Fibroblast of lung (primary cell): ENCODE results near the gene EIF2S3. TPM values are rescaled to one million over a fixed set of nuclear protein-coding genes. Genes with fewer than 3 reads are reported as not detected.
"Not testable (repeated sequence)": the region's sequence is repeated elsewhere in the genome, so short reads cannot be mapped to it uniquely, and the experiment has no call there.

Experiments
- DNase-seq, 2 donors: peaks; one replicate each; pipeline versions ENCODE4 v3.0.0 to v3.0.0-alpha.2; 2010; ENCODE audit warnings: low read depth in 2 of 2
- H2AFZ ChIP-seq: 2 replicates; pipeline ENCODE4 v1.5.1; 2012; ENCODE audit warnings: low read length, control low read depth, inconsistent platforms
- H3K27ac ChIP-seq: 2 replicates; pipeline ENCODE4 v1.5.1; 2011; ENCODE audit warnings: low read length, control low read depth; ENCODE audit not compliant: insufficient read depth
- H3K27me3 ChIP-seq: 2 replicates; pipeline ENCODE4 v1.5.1; 2011; ENCODE audit warnings: mild to moderate bottlenecking, low read length; ENCODE audit not compliant: control insufficient read depth, insufficient read depth
- H3K36me3 ChIP-seq: 2 replicates; pipeline ENCODE4 v1.5.1; 2011; ENCODE audit warnings: low read length; ENCODE audit not compliant: control insufficient read depth, insufficient read depth
- H3K4me1 ChIP-seq: 2 replicates; pipeline ENCODE4 v1.5.1; 2011; ENCODE audit warnings: low read length; ENCODE audit not compliant: control insufficient read depth, insufficient read depth; ENCODE audit errors: extremely low read depth
- H3K4me2 ChIP-seq: 2 replicates; pipeline ENCODE4 v1.5.1; 2011; ENCODE audit warnings: low read length, control low read depth; ENCODE audit not compliant: insufficient read depth; ENCODE audit errors: extremely low read depth
- H3K4me3 ChIP-seq, 4 experiments: fragments of 200-600 bp in 1 of 4; sonication (generic) in 1 of 4; replicated peaks in 1 of 4; 2 replicates each; pipeline ENCODE4 v1.5.1; 2011 to 2016; ENCODE audit warnings: low read length in 4 of 4, low read depth in 3 of 4, mild to moderate bottlenecking in 3 of 4, control low read depth in 2 of 4, inconsistent platforms in 1 of 4, mixed read lengths in 1 of 4; ENCODE audit not compliant: insufficient read depth in 1 of 4; ENCODE audit errors: control extremely low read depth in 1 of 4
- H3K79me2 ChIP-seq: 2 replicates; pipeline ENCODE4 v1.5.1; 2012; ENCODE audit warnings: mild to moderate bottlenecking, low read length, inconsistent platforms; ENCODE audit not compliant: control insufficient read depth, insufficient read depth
- H3K9ac ChIP-seq: 2 replicates; pipeline ENCODE4 v1.5.1; 2011; ENCODE audit warnings: mild to moderate bottlenecking, low read length, control low read depth; ENCODE audit not compliant: insufficient read depth
- H3K9me3 ChIP-seq: 2 replicates; pipeline ENCODE4 v1.5.1; 2012; ENCODE audit warnings: low read depth, low read length; ENCODE audit not compliant: control insufficient read depth, insufficient read depth
- H4K20me1 ChIP-seq: 2 replicates; pipeline ENCODE4 v1.5.1; 2011; ENCODE audit warnings: low read length; ENCODE audit not compliant: control insufficient read depth, insufficient read depth; ENCODE audit errors: extremely low read depth
- CTCF ChIP-seq, 2 donors: IDR thresholded peaks in 1 of 2; conservative IDR thresholded peaks in 1 of 2; 1 replicate in 1 of 2; 2 replicates in 1 of 2; pipeline ENCODE4 v1.5.1; 2011 to 2012; ENCODE audit warnings: low read length in 2 of 2, control low read depth in 1 of 2, inconsistent platforms in 1 of 2, low read depth in 1 of 2, mild to moderate bottlenecking in 1 of 2
- EZH2 ChIP-seq: IDR thresholded peaks from 2 replicates; pipeline ENCODE4 v1.5.1; 2012; ENCODE audit warnings: low read length, control low read depth, mild to moderate bottlenecking; ENCODE audit errors: missing control alignments
- polyA plus RNA-seq, 2 donors: library from polyadenylated mRNA; depleted of rRNA in 1 of 2; stranded (reverse) in 1 of 2; unstranded in 1 of 2; fragments of >200 nt; gene quantifications; 2 replicates each; pipeline ENCODE4 v1.2.1, GENCODE V29; 2011 to 2012; ENCODE audit warnings: missing spikeins in 1 of 2
- total RNA-seq: library from RNA; depleted of rRNA; stranded (reverse); fragments of >200 nt; gene quantifications from 2 replicates; pipeline ENCODE4 v1.2.1, GENCODE V29; 2014

The EIF2S3 gene
- total and polyA plus RNA-seq, 2 donors (not counting 1 experiment from before 2014, with no cell fraction given) = 81.2 to 275 TPM

GRCh38 chrX:24037729-24038128, 17.0 kb upstream of the EIF2S3 start:
- H3K27ac ChIP-seq = no peak overlapping the region
- no peaks in the 10 kb centered on the region for H3K36me3 ChIP-seq
- H3K9me3 ChIP-seq = no peaks in the 10 kb centered on the region
- H3K4me1 ChIP-seq = no peaks in the 10 kb centered on the region
- H4K20me1 ChIP-seq = no peaks in the 10 kb centered on the region
- no peak overlapping the region for H3K9ac ChIP-seq
- no peak overlapping the region for H3K4me3 ChIP-seq
- no peaks in the 10 kb centered on the region for H3K79me2 ChIP-seq
- DNase-seq = no peak
- H3K4me2 ChIP-seq = no peak overlapping the region
- H3K27me3 ChIP-seq = no peaks in the 10 kb centered on the region
- TF ChIP-seq EZH2 (no peak), CTCF (conservative IDR thresholded peaks at IDR 0.05 in 1 of 2, IDR thresholded peaks at IDR 0.05 in 1 of 2; ENCODE audit: low read depth in 1 of 2, low read length in 2 of 2) (no peak)
- H2AFZ ChIP-seq = no peak overlapping the region

- not testable (repeated sequence) for H3K4me3 ChIP-seq, H3K36me3 ChIP-seq, H4K20me1 ChIP-seq, H3K9me3 ChIP-seq, H3K79me2 ChIP-seq, H2AFZ ChIP-seq, DNase-seq, H3K4me1 ChIP-seq, H3K9ac ChIP-seq, H3K27ac ChIP-seq, H3K4me2 ChIP-seq, H3K27me3 ChIP-seq
These were observed 8.7 kb upstream of the EIF2S3 start for GRCh38 chrX:24046060-24046459.

- not testable (repeated sequence) for DNase-seq, H3K9ac ChIP-seq, H3K4me2 ChIP-seq, H2AFZ ChIP-seq, H3K36me3 ChIP-seq, H3K27ac ChIP-seq, H3K27me3 ChIP-seq, H3K4me1 ChIP-seq, H3K79me2 ChIP-seq, H4K20me1 ChIP-seq, H3K9me3 ChIP-seq, H3K4me3 ChIP-seq
These were observed 5.1 kb upstream of the EIF2S3 start for GRCh38 chrX:24049643-24050042.

GRCh38 chrX:24050522-24051318, 4.0 kb upstream of the EIF2S3 start:
- H3K4me2 ChIP-seq, H3K9me3 ChIP-seq, H3K79me2 ChIP-seq, H3K4me1 ChIP-seq, H3K36me3 ChIP-seq, H4K20me1 ChIP-seq, H3K27me3 ChIP-seq, H3K9ac ChIP-seq, H2AFZ ChIP-seq, H3K27ac ChIP-seq, DNase-seq, H3K4me3 ChIP-seq: not testable (repeated sequence)
